ENCODE data around the gene BSX. TPM values are rescaled to one million over a fixed set of nuclear protein-coding genes. Genes with fewer than 3 reads are reported as not detected.

BSX gene
- total and polyA plus RNA-seq, 2 donors (not counting 1 experiment from before 2014, with no cell fraction given) = not detected

GRCh38 chr11:122931510-122931909, 50.1 kb downstream of the BSX start:
- Histone ChIP-seq H3K79me2 (ENCODE audit: control insufficient read depth, insufficient read depth, low read length) (no peaks in the 10 kb centered on the region), H3K4me2 (replicated peaks; ENCODE audit: low read depth, low read length, poor library complexity, severe bottlenecking) (no peak overlapping the region), H3K4me1 (ENCODE audit: control insufficient read depth in 2 of 2, insufficient read depth in 2 of 2, low read length in 2 of 2) (no peaks in the 10 kb centered on the region), H3K27ac (ENCODE audit: low read length in 2 of 2) (no peak overlapping the region), H3K9ac (ENCODE audit: low read length) (no peak overlapping the region), H3K27me3 (replicated peaks in 1 of 4; ENCODE audit: control extremely low read depth in 1 of 4, control insufficient read depth in 3 of 4, insufficient read depth in 4 of 4, low read length in 3 of 4) (no peaks in the 10 kb centered on the region), H3K9me3 (ENCODE audit: control extremely low read depth in 1 of 3, control insufficient read depth in 2 of 3, insufficient read depth in 1 of 3, low read length in 2 of 3) (no peaks in the 10 kb centered on the region), H4K20me1 (ENCODE audit: control insufficient read depth, insufficient read depth, low read length, poor library complexity, severe bottlenecking) (no peaks in the 10 kb centered on the region), H2AFZ (ENCODE audit: insufficient read depth, low read depth, low read length, poor library complexity, severe bottlenecking) (no peak overlapping the region), H3K4me3 (ENCODE audit: control extremely low read depth in 1 of 5, extremely low read depth in 1 of 5, insufficient read depth in 1 of 5, low read depth in 2 of 5, low read length in 4 of 5) (no peak overlapping the region), H3K36me3 (replicated peaks in 1 of 2; ENCODE audit: control extremely low read depth in 1 of 2, control insufficient read depth in 1 of 2, extremely low read depth in 1 of 2, insufficient read depth in 2 of 2, low read length in 1 of 2) (no peaks in the 10 kb centered on the region)
- intact Hi-C loops (cut with micrococcal nuclease) = no loop called here
- H3K4me3 Mint-ChIP-seq = no peak overlapping the region
- ATAC-seq (ENCODE audit: low read depth) (no peak), DNase-seq (no peak)
- POLR2A ChIA-PET = no interaction called here
- H3K27me3 Mint-ChIP-seq = peaks cover 6% of the 10 kb centered on the region
- H3K27ac Mint-ChIP-seq = no peak overlapping the region
- CTCF ChIA-PET = no interaction called here
- TF ChIP-seq, protein P1, sequence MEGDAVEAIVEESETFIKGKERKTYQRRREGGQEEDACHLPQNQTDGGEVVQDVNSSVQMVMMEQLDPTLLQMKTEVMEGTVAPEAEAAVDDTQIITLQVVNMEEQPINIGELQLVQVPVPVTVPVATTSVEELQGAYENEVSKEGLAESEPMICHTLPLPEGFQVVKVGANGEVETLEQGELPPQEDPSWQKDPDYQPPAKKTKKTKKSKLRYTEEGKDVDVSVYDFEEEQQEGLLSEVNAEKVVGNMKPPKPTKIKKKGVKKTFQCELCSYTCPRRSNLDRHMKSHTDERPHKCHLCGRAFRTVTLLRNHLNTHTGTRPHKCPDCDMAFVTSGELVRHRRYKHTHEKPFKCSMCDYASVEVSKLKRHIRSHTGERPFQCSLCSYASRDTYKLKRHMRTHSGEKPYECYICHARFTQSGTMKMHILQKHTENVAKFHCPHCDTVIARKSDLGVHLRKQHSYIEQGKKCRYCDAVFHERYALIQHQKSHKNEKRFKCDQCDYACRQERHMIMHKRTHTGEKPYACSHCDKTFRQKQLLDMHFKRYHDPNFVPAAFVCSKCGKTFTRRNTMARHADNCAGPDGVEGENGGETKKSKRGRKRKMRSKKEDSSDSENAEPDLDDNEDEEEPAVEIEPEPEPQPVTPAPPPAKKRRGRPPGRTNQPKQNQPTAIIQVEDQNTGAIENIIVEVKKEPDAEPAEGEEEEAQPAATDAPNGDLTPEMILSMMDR (IDR thresholded peaks at IDR 0.05) = no peak
- no peak for TF ChIP-seq EZH2 (IDR thresholded peaks at IDR 0.05; ENCODE audit: borderline replicate concordance, insufficient read depth, low read depth, low read length, poor library complexity, severe bottlenecking)
- no peaks in the 10 kb centered on the region for H3K9me3 Mint-ChIP-seq (ENCODE audit: insufficient read depth)
- H3K4me1 Mint-ChIP-seq = no peaks in the 10 kb centered on the region
- WGBS (ENCODE audit: insufficient coverage) = 79% methylated on average over 5 of the region's 6 CpGs

Other genes starting within 250 kb of the BSX start
- not detected in 2 replicates for gene CRTAM, start 143.3 kb downstream of the BSX start, total RNA-seq
- gene CRTAM, start 143.3 kb downstream of the BSX start, polyA plus RNA-seq = 0.20 TPM in 1 of 2 replicates, not detected in the other
- 4.6 and 5.1 TPM in 2 replicates for gene JHY, start 99.1 kb downstream of the BSX start, total RNA-seq
- 1.6 and 2.3 TPM in 2 replicates for gene JHY, start 99.1 kb downstream of the BSX start, polyA plus RNA-seq
- 455 and 480 TPM in 2 replicates for gene HSPA8, start 80.3 kb upstream of the BSX start, total RNA-seq
- gene HSPA8, start 80.3 kb upstream of the BSX start, polyA plus RNA-seq = 367 and 738 TPM in 2 replicates
- not detected in 2 replicates for gene CLMP, start 213.4 kb upstream of the BSX start, total RNA-seq
- gene CLMP, start 213.4 kb upstream of the BSX start, polyA plus RNA-seq = 0.01 TPM in 1 of 2 replicates, not detected in the other